NCI-H526 (cell line): ENCODE measurements around the gene GRP.
A peak's percentile ranks its signal among the peaks of the same experiment; 100 is the strongest.

Experiments
- DNase-seq, 2 experiments: peaks; one replicate each; lab custom pipeline; 2025; lab: John Stamatoyannopoulos, UW

Gene GRP

DNA sequence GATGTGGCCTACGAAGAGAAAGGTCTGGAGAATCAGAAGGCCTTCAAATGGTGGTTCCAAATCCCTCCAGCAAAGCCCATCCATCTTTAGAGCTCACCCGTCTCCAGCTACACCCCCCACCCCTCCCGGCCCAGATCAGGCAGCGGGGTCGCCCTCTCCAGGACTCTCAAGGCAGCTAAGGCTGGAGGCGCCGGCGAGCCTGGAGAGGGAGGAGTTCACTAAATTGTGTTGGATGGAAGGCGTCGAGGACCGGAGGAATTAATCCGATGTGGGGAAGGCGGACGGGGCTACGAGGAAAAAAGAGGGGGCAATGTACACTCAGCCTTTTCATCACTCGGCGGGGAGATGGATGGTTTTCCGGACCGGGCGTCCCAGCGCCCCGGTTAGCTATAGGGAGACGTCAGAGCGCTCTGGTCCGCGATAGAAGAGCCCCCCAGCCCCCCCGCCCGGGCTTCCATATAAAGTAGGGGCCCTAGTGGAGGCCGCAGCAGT is at the start of gene GRP:
Gene GRP, plus strand, starts transcription at position 487 of the 492 bp plus-strand sequence. CDS start 108 bp downstream, outside the sequence.
- no peak for DNase-seq

DNA sequence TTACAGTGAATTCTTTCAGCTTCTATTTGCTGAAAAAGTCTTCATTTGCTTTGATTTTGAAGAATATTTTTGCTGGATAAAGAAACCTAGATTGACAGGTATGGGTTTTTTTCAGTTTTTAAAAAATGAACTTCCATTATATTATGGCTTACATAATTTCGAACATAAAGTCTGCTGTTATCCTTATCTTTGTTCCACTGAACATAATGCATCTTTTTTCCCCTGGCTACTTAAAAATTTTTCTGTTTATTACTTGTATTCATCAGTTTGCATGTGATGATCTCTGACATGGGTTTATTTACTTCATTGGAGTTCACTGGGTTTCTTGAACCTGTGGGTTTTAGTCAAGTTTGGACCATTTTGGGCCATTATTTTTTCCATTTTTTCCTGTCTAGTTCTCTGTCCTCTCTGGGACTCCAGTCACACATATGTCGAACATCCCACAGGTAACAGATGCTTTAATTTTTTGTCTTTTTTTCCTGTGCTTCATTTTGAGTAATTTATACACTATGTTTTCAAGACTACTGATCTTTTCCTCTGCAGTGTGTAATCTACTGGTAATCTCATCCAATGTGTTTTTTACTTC is 47.2 kb upstream of the GRP start:
- DNase-seq: no peak

DNA sequence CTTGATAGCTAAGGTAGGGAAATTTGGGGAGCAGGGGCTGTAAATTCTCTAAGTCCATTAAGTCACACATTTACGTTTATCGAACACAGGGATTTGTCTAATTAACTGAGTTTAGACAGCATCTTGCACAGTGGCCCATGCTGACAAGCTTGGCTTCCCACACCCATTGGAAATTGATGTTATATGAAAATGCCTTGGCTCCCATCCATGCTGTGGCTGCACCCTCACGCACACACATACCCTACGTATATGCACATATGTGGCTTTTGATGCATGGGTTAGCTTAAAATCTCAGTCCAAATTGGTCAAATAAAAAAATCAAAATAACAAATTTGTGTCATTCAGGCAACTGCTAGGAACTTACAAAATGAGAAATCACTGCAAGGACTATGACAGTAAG is 42.5 kb upstream of the GRP start:
- DNase-seq: no peak

DNA sequence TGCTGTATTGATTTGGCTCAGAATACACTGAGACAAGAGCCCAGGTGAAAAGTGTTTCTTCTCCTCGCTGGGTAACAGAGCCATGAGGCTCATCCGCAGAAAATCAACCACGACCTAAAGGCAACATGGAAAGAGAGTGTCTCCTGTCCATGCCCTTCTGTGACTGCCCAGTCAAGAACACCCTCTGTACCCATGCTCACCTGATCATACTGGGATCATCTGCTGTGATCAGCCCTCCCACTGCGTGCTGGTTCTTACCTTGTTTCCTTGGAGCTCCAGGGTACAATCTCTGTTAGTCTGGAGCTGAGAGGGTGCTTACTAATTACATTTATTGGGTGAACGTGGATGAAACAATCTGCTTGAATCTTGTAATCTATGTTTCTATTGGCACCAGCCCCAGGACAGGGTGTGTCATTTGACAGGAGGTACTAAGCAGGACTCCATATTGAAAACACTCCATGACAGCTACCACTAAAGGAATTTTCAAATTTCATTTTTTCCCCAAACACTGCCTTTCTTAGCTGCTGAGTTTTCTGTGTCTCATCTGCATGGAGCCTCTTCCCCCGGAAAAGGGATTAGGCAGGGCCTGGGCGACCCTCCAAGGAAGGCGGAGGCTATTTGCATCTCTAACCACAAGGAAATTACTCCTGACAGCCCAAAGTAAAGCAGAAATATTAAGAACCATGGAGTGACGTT is 39.7 kb upstream of the GRP start:
- peak in 1 of 2 experiments; percentile 12 for DNase-seq

DNA sequence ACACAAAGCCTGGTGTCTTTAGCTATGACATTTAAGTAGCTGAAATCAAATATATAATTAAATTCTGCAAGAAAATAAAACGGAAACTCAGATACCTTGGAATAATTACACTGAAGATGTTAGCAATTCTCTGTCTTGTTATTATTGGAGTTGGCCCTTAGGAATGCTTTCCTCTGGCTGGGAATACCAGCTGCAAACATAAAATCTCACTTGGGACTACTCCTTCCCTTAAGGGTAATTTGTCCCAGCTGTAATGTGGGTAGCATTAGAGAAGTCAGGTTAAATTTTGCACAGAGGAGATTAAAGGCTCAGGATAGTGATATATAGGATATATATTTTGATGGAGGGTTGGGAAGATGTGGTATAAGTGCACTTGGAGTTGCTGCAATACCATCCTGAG is 37.3 kb upstream of the GRP start:
- DNase-seq: no peak

DNA sequence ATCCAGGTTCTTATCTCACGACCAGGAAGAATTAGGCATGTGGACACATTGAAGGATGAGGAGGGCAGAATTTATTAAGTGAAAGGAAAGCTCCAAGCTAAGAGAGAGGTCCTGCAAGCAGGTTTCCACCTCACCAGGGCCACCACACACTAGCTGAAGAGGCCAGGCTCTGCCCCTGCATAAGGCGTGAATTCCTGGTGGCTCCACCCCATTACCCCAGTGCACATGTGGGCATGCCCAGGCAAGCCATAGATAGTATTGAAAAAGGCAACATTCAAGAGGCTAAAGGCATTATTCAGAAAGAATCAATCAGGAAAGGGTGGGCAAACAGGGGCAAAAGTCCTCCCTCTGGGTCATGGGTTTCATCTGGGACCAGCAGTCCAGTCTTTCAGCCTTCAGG is 30.9 kb upstream of the GRP start:
- no peak for DNase-seq

DNA sequence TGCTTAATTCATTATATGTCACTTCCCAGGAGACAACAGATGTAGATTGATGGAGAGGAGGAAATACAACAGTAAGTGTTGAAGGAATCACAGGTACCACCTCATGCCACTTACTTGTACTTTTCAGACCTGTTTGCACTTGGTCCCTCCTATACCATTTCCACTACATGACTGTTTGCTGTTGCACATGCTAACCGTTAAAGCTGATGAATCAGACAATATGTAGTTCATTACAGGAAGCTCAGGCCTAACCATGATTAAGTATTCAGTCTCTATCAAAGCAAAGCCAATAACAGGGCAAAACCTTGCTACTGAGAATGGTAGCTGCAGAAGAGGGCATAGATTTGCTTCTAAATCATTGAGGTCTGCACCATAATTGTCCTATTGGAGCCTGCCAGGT is 30.2 kb upstream of the GRP start:
- DNase-seq: no peak

DNA sequence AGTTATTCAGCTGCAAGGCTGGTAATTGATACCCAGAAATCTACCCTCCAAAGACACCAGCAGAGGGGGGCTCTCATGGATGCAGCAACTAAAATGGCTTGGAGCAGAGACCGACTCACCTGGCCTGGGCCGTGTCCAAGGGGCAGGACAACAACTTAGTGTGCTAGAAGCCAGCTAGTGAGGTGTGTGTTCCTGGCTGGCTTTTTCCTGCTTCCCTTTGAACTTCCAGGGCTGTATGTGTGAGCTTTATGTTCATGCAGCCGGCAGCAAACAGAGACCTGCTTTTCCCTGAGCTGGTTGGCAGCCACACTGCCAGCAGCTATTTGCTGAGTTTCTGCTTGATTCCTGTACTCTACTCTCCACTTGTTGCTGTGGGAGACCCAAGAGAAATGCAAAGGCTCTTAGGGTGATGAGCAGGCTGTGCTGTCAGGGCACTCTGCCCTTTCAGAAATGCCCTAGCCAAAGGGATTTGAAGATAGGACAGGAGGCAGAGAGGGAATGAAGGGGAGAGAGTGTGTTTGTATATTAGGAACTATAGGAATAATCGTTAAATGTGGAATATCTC is 23.7 kb upstream of the GRP start:
- no peak for DNase-seq

DNA sequence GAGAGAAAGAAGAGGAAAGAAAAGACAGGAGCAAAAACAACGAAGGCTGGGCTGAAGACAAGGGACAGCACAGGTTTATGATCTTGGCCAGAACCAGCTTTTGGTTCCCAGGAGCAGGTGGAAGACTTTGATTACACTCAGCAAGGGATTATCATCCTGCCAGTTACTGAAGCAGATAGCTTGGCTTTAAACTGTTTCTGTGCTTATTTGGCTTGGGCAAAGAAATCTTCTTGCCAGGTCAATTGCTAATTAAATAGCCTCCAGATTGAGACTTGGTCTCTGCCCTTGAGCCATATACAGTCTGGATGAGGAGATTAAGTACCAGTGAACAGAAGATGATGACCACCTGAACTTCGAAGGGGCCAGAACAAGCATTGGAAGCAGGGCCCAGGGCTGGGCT is 22.3 kb upstream of the GRP start:
- DNase-seq: no peak

DNA sequence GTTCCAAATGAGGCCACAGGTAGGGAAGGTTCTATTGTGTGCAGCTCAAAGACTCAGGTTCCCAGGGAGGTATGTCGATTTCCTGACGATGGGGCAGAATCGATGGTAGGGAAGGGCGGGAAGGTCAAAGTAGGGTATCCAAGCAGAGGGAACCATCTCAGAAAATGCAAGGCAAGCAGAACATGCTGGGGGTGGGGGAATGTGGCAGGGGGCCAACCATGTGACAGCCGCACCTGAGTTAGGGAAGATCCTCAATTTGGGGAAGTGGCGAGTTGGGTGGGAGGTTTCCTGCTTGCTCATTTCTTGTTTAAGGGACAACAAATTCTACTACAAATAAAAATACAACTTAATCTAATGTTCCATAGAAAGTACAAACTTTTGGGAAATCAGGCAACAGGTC is 21.7 kb upstream of the GRP start:
- DNase-seq: no peak

DNA sequence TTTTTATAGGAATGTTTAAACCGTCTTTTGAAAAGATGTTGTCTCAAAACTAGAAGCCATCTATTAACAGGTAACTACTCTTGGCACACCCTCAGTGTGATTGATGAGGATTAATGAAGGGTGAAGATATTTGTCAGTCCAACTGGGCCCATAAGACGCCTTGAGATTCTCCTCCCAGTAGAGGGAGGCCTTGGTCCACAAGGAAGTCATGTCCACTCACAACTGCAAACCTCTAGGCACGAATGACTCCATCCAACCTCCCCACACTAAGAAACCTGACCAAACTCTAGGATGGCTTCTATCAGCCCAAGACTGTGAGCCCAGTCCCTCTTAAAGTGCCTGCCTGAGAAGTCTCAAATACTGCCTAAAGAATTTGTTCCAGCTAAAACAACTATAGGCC is 19.2 kb upstream of the GRP start:
- DNase-seq: no peak

DNA sequence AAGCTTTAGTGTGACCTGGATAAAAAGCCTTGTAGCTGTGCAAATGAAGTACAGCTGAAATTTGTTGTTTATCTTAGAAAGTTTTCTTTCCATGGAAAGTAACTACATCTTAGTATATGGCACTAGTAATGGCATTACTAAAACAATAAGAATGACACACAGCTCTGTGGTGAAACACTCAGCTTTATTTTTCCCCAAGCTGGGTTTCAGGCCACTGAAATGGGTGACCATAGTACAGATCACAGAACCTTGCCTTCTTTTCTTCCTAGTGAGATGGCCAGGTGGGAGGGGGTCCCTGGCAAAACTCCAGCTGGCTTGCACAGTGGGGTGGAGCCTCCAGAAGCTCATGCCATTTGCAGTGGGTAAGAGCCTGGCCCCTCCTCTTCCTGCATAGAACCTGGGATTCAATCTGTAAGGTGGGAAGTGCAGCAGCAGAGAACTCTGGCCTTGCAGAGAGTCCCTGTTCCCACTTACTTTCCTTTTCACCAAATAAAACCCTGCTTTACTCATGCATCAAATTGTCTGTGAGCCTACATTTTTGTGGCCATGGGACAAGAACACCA is 17.6 kb upstream of the GRP start:
- no peak for DNase-seq

DNA sequence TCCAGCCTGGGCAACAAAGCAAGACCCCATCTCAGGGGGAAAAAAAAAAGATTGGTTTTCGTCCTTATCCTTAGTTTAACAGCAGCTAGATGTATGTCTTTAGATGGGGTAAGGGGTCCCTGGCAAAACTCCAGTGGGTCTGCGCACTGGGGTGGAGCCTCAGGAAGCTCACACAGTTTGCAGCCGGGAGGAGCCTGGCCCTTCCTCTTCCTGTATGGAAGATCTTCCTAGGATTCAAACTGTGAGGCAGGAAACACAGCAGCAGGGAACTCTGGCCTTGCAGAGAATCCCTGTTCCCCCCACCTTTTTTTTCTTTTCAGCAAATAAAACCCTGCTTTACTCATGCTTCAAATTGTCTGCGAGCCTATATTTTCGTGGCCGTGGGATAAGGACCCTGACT is 12.5 kb upstream of the GRP start:
- no peak for DNase-seq

DNA sequence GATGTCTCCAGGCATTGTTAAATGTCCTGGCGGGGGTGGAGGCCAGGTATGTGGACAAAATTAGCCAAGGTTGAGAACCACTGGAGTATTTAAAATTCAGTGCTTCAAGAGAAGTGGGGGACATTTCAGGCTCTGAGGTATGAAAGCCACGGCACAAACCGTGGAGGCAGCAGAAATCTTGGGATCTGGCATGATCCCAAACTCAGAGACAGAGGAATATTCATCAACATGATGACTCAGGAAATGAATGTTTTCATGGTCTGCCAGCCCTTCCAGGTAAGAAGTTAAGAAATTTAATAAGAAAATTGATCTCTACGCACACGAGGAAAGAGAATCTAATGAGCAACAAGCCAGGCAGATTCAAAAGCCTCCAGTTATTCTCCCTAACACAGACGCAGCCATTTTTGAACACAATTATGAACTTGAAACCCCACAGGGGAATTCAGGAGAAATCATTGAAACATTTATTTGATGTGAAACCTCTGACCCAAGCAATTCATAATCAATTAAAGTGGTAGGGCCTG is 11.3 kb upstream of the GRP start:
- no peak for DNase-seq

DNA sequence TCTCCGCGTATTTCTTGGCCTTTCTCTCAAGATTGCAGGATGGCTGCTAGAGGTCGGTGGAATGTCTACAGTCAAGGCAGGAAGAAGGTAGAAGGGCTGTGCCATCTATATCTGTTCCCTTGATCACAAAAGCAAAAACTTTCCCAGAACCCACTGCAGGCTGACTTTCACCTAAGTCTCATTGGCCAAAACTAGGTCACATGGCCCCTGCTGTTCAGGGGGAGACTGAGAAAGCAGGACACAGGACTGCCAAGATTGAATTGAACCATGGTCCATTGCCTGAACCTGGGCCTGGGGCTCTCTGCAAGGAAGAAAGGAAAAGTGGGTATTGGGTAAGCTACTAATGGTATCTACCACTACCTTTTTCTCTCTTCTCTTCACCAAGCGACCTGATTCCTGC is 9.7 kb upstream of the GRP start:
- no peak for DNase-seq

DNA sequence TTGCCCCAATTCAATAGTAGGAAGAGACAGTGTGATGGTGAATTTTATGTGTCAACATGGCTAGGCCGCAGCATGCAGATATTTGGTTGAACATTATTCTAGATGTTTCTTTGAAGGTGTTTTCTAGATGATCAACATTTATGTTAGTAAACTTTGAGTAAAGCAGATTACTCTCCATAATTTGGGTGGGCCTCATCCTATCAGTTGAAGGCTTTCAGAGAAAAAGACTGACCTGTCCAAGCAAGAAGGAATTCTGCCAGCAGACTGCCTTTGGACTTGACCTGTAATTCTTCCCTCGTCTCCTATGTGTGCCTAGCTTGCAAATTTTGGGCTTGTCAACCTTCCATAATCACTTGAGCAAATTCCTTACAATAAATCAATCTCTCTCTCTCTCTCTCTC is 8.3 kb upstream of the GRP start:
- no peak for DNase-seq

DNA sequence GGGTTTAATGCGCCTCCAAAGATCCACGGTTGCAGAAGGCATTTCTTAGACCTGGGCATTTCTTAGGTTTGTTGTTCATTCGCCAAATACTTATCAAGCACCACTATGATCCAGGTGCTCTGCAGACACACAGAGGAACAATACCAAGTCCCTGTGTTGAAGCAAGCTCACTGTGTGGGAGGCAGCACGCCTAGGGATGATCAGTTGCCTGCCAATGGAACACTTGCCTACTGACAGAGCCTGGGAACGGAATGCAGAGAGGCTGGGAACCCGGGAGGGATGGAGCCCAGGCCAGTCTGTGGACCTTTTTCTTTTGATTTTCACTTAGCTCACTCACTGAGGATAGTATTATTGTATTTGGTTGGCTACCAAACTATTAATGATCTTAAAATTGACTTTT is 1.9 kb upstream of the GRP start:
- no peak for DNase-seq

DNA sequence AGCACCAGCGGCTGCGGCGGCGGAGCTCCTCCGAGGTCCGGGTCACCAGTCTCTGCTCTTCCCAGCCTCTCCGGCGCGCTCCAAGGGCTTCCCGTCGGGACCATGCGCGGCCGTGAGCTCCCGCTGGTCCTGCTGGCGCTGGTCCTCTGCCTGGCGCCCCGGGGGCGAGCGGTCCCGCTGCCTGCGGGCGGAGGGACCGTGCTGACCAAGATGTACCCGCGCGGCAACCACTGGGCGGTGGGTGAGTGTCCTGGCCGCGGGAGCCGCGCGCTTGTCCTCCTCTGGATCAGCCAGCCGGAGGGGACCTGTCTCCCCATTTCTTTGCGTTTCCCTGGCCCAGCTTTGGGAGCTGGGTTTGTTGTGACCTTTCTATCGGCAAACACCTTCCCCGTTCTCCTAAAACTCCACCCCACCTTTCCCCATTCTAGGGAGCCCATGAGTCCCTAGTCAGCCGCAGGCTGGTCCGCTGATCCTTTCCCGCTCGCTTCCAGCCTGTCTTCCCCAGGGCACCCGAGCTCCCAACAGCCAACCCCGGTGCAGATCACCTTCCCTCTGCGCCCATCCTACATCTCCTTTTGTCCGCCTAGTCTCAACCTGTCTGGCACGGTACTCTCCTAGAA is 316 bp downstream of the GRP start:
- peak in 1 of 2 experiments; percentile 42 for DNase-seq

DNA sequence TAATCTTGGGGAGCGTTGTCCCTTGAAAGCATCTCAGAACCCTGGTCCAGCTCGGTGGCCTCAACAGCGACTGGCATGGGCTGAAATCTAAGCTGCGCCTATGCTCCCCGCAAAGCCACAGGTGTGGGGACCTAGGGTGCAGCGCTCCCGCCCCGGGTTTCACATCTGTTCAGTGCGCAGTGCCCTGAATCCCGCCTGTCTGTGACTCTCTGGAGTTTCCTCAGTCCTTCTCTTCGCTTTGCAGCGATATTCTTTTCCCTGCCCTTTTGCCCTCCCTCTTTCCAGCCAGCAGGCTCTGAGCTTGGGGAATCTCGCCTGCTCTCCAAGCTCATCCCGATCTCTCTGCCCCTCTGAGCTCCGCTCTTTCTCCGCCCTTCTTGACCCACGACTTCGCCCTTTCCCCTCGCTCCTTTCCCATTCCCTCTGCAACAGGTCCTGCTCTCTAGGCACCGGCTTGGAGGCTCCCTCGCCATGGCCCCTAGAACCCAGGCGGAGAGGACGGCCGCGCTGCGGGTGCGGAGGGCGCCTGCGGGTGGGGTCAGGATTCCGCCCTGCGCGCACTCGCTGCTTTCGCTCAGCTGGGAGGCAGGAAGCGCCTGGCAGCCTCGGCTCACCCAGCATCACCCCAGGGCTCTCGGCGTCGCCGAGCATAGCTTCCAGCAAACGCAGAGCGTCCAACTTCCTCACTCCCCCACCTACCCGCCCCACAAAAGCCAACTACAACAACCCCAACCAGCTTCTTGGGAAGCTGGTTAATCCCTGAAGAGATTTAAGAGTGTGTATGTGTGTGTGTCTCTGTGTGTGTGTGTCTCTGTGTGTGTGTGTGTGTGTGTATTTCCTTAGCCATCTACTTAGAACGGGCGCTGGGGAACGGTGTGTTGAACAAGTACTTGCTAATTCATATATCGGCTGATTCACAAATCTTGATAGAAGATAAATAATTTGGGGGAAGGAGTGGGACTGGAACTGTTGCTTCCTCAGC is 1.1 kb downstream of the GRP start:
- DNase-seq: peak in 1 of 2 experiments; percentile 37

DNA sequence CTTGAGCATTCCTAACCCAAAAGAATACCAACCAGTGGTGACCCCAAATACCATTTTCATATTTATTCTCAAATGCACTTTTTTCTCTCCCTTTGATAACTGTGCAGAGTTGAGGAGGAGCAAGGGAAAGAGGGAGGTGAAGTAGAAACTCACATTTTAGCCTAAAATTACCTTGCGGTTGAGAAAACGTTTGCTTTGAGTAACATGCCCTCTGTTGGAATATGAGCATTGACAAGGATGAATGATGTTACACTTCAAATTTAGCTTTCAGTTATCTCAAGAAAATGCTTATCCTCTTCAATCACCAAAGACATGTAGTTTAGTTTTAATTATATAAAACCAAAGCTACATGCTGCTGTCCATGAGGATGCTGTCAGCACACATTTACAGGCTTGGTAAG is 2.4 kb downstream of the GRP start:
- DNase-seq: no peak

DNA sequence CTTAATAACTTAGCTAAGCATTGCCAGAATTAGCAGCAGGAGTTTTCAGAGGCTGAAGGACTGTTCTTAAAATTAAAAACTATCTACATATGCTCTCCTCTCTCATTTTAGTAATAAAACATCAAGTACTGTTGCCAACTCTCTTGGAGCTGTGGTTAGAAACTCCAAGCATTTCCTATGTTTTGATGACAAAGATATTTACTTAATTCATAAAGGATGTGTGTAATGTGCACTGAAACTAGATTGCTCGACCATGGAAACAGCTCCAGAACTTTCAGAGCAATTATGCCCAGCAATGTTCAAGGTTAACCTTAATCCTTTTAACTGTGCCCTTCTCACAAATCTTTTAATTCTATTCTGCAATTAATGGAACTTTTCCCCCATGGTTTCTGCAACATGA is 8.4 kb downstream of the GRP start:
- DNase-seq: no peak
